Fibroblast of lung (primary cell): ENCODE data around the gene KRTAP19-4. TPM values are rescaled to one million over a fixed set of nuclear protein-coding genes. Genes with fewer than 3 reads are reported as not detected.

ENCODE experiments used
- DNase-seq, 2 donors: peaks; one replicate each; pipeline versions ENCODE4 v3.0.0 to v3.0.0-alpha.2; 2010; ENCODE audit warnings: low read depth in 2 of 2
- H2AFZ ChIP-seq: 2 replicates; pipeline ENCODE4 v1.5.1; 2012; ENCODE audit warnings: low read length, control low read depth, inconsistent platforms
- H3K27ac ChIP-seq: 2 replicates; pipeline ENCODE4 v1.5.1; 2011; ENCODE audit warnings: low read length, control low read depth; ENCODE audit not compliant: insufficient read depth
- H3K27me3 ChIP-seq: 2 replicates; pipeline ENCODE4 v1.5.1; 2011; ENCODE audit warnings: mild to moderate bottlenecking, low read length; ENCODE audit not compliant: control insufficient read depth, insufficient read depth
- H3K36me3 ChIP-seq: 2 replicates; pipeline ENCODE4 v1.5.1; 2011; ENCODE audit warnings: low read length; ENCODE audit not compliant: control insufficient read depth, insufficient read depth
- H3K4me1 ChIP-seq: 2 replicates; pipeline ENCODE4 v1.5.1; 2011; ENCODE audit warnings: low read length; ENCODE audit not compliant: control insufficient read depth, insufficient read depth; ENCODE audit errors: extremely low read depth
- H3K4me2 ChIP-seq: 2 replicates; pipeline ENCODE4 v1.5.1; 2011; ENCODE audit warnings: low read length, control low read depth; ENCODE audit not compliant: insufficient read depth; ENCODE audit errors: extremely low read depth
- H3K4me3 ChIP-seq, 4 experiments: fragments of 200-600 bp in 1 of 4; sonication (generic) in 1 of 4; replicated peaks in 1 of 4; 2 replicates each; pipeline ENCODE4 v1.5.1; 2011 to 2016; ENCODE audit warnings: low read length in 4 of 4, low read depth in 3 of 4, mild to moderate bottlenecking in 3 of 4, control low read depth in 2 of 4, inconsistent platforms in 1 of 4, mixed read lengths in 1 of 4; ENCODE audit not compliant: insufficient read depth in 1 of 4; ENCODE audit errors: control extremely low read depth in 1 of 4
- H3K79me2 ChIP-seq: 2 replicates; pipeline ENCODE4 v1.5.1; 2012; ENCODE audit warnings: mild to moderate bottlenecking, low read length, inconsistent platforms; ENCODE audit not compliant: control insufficient read depth, insufficient read depth
- H3K9ac ChIP-seq: 2 replicates; pipeline ENCODE4 v1.5.1; 2011; ENCODE audit warnings: mild to moderate bottlenecking, low read length, control low read depth; ENCODE audit not compliant: insufficient read depth
- H3K9me3 ChIP-seq: 2 replicates; pipeline ENCODE4 v1.5.1; 2012; ENCODE audit warnings: low read depth, low read length; ENCODE audit not compliant: control insufficient read depth, insufficient read depth
- H4K20me1 ChIP-seq: 2 replicates; pipeline ENCODE4 v1.5.1; 2011; ENCODE audit warnings: low read length; ENCODE audit not compliant: control insufficient read depth, insufficient read depth; ENCODE audit errors: extremely low read depth
- CTCF ChIP-seq, 2 donors: IDR thresholded peaks in 1 of 2; conservative IDR thresholded peaks in 1 of 2; 1 replicate in 1 of 2; 2 replicates in 1 of 2; pipeline ENCODE4 v1.5.1; 2011 to 2012; ENCODE audit warnings: low read length in 2 of 2, control low read depth in 1 of 2, inconsistent platforms in 1 of 2, low read depth in 1 of 2, mild to moderate bottlenecking in 1 of 2
- EZH2 ChIP-seq: IDR thresholded peaks from 2 replicates; pipeline ENCODE4 v1.5.1; 2012; ENCODE audit warnings: low read length, control low read depth, mild to moderate bottlenecking; ENCODE audit errors: missing control alignments
- polyA plus RNA-seq, 2 donors: library from polyadenylated mRNA; depleted of rRNA in 1 of 2; stranded (reverse) in 1 of 2; unstranded in 1 of 2; fragments of >200 nt; gene quantifications; 2 replicates each; pipeline ENCODE4 v1.2.1, GENCODE V29; 2011 to 2012; ENCODE audit warnings: missing spikeins in 1 of 2
- total RNA-seq: library from RNA; depleted of rRNA; stranded (reverse); fragments of >200 nt; gene quantifications from 2 replicates; pipeline ENCODE4 v1.2.1, GENCODE V29; 2014

The KRTAP19-4 gene
- total and polyA plus RNA-seq, 2 donors (not counting 1 experiment from before 2014, with no cell fraction given): not detected

GRCh38 chr21:30478004-30478403, 19.0 kb downstream of the KRTAP19-4 start:
- TF ChIP-seq EZH2: no peak
- no peak for TF ChIP-seq CTCF (conservative IDR thresholded peaks at IDR 0.05 in 1 of 2, IDR thresholded peaks at IDR 0.05 in 1 of 2; ENCODE audit: low read depth in 1 of 2, low read length in 2 of 2)

GRCh38 chr21:30468900-30469714, 27.9 kb downstream of the KRTAP19-4 start:
- Histone ChIP-seq H2AFZ (no peak overlapping the region), H3K4me3 (no peak overlapping the region), H3K9ac (no peak overlapping the region)

More at GRCh38 chr21:30478004-30478403, 19.0 kb downstream of the KRTAP19-4 start:
- Histone ChIP-seq H2AFZ (no peak overlapping the region), H3K4me3 (no peak overlapping the region), H3K9ac (no peak overlapping the region), H3K9me3 (no peaks in the 10 kb centered on the region), H3K4me2 (no peak overlapping the region), H3K4me1 (no peaks in the 10 kb centered on the region), H3K27ac (no peak overlapping the region), H3K27me3 (no peaks in the 10 kb centered on the region), H3K79me2 (no peaks in the 10 kb centered on the region), H3K36me3 (no peaks in the 10 kb centered on the region), H4K20me1 (no peaks in the 10 kb centered on the region)
- DNase-seq: no peak

GRCh38 chr21:30463713-30464112, 33.3 kb downstream of the KRTAP19-4 start:
- Histone ChIP-seq H3K36me3 (no peaks in the 10 kb centered on the region), H2AFZ (no peak overlapping the region), H4K20me1 (no peaks in the 10 kb centered on the region), H3K27me3 (no peaks in the 10 kb centered on the region), H3K79me2 (no peaks in the 10 kb centered on the region), H3K9ac (no peak overlapping the region), H3K4me3 (no peak overlapping the region), H3K9me3 (no peaks in the 10 kb centered on the region), H3K4me2 (no peak overlapping the region), H3K4me1 (no peaks in the 10 kb centered on the region), H3K27ac (no peak overlapping the region)
- no peak for DNase-seq
- no peak for TF ChIP-seq EZH2
- TF ChIP-seq CTCF (conservative IDR thresholded peaks at IDR 0.05 in 1 of 2, IDR thresholded peaks at IDR 0.05 in 1 of 2; ENCODE audit: low read depth in 1 of 2, low read length in 2 of 2): no peak

More at GRCh38 chr21:30468900-30469714, 27.9 kb downstream of the KRTAP19-4 start:
- no peak for DNase-seq
- H3K27ac ChIP-seq: no peak overlapping the region
- H3K36me3 ChIP-seq: no peaks in the 10 kb centered on the region
- H3K4me1 ChIP-seq: no peaks in the 10 kb centered on the region
- no peak overlapping the region for H3K4me2 ChIP-seq
- no peak for TF ChIP-seq EZH2
- TF ChIP-seq CTCF (conservative IDR thresholded peaks at IDR 0.05 in 1 of 2, IDR thresholded peaks at IDR 0.05 in 1 of 2; ENCODE audit: low read depth in 1 of 2, low read length in 2 of 2): no peak
- H3K27me3 ChIP-seq: no peaks in the 10 kb centered on the region
- H3K79me2 ChIP-seq: no peaks in the 10 kb centered on the region
- no peaks in the 10 kb centered on the region for H4K20me1 ChIP-seq
- H3K9me3 ChIP-seq: no peaks in the 10 kb centered on the region
